ENCODE data around the gene ABCB6. TPM values are rescaled to one million over a fixed set of nuclear protein-coding genes. Genes with fewer than 3 reads are reported as not detected.
A peak's percentile ranks its signal among the peaks of the same experiment; 100 is the strongest.

Gene ABCB6
- total and polyA plus RNA-seq, 2 of the 8 experiments (the other 6 are each of a cell fraction or from before 2014, with no cell fraction given) = 44.9 to 50.6 TPM

- Histone ChIP-seq H3K4me1 (replicated peaks in 1 of 4; ENCODE audit: control insufficient read depth in 3 of 4, insufficient read depth in 4 of 4, low read length in 3 of 4) (peaks cover 0 to 6% (median 3%) of the 10 kb centered on the region in 4 experiments; a peak in 5 of 7 replicates), H2BK15ac (ENCODE audit: low read length) (0 out of 2 replicates have a peak overlapping the region, but pooled peaks have one; percentile 53), H3K14ac (ENCODE audit: insufficient read length) (no peak overlapping the region), H3K23me2 (ENCODE audit: low read depth, low read length) (peaks cover 10% of the 10 kb centered on the region), H3K23ac (ENCODE audit: insufficient read length) (no peak overlapping the region), H3K4ac (replicated peaks; ENCODE audit: insufficient read length, low read depth, low read length) (peak overlapping the region; percentile 0), H2BK12ac (ENCODE audit: low read depth, low read length) (0 out of 2 replicates have a peak overlapping the region, but pooled peaks have one; percentile 39), H3K9me3 (ENCODE audit: insufficient read depth in 2 of 2, low read depth in 1 of 2, low read length in 1 of 2) (no peaks in the 10 kb centered on the region; a peak in 1 of 4 replicates), H2BK5ac (ENCODE audit: low read depth, low read length) (0 out of 2 replicates have a peak overlapping the region, but pooled peaks have one; percentile 26), H3K27me3 (replicated peaks in 1 of 4; ENCODE audit: control insufficient read depth in 3 of 4, extremely low read depth in 1 of 4, insufficient read depth in 3 of 4, low read length in 3 of 4) (no peaks in the 10 kb centered on the region), H3K18ac (ENCODE audit: extremely low read depth, low read length) (no peak overlapping the region), H2AFZ (ENCODE audit: low read length) (peak overlapping the region; percentile 62), H4K5ac (ENCODE audit: insufficient read length, low read depth, low read length) (no peak overlapping the region), H4K91ac (replicated peaks; ENCODE audit: insufficient read length, low read length) (no peak overlapping the region), H3K36me3 (ENCODE audit: control insufficient read depth in 2 of 4, insufficient read depth in 4 of 4, low read length in 3 of 4) (peaks cover 0 to 18% (median 5%) of the 10 kb centered on the region in 4 experiments; a peak in 5 of 8 replicates), H3K9ac (replicated peaks in 1 of 4; ENCODE audit: extremely low read depth in 1 of 4, low read depth in 3 of 4, low read length in 3 of 4) (peak overlapping the region in 1 of 4 experiments; percentile 84; a peak in 1 of 7 replicates), H3K4me3 (ENCODE audit: extremely low read depth in 1 of 4, insufficient read depth in 2 of 4, low read depth in 3 of 4, low read length in 4 of 4) (peak overlapping the region; percentile 70 to 80 (median 73)), H3K27ac (ENCODE audit: low read depth, low read length) (no peak overlapping the region), H3K56ac (replicated peaks; ENCODE audit: insufficient read length, low read depth, low read length) (no peak overlapping the region), H2BK20ac (ENCODE audit: low read length) (no peak overlapping the region), H3K79me2 (ENCODE audit: control insufficient read depth in 1 of 2, insufficient read depth in 2 of 2, low read length in 2 of 2) (no peaks in the 10 kb centered on the region), H4K20me1 (replicated peaks in 1 of 2; ENCODE audit: control insufficient read depth in 1 of 2, insufficient read depth in 2 of 2, low read length in 2 of 2) (peaks cover 0 to 2% of the 10 kb centered on the region in 2 experiments), H3K4me2 (ENCODE audit: insufficient read depth in 1 of 2, low read depth in 2 of 2, low read length in 2 of 2) (peak overlapping the region; percentile 94 to 100), H2BK120ac (replicated peaks; ENCODE audit: low read depth, low read length) (no peak overlapping the region), H2AK5ac (ENCODE audit: low read depth, low read length) (peak overlapping the region; percentile 71; the same call in 1 of the 2 replicates), H4K8ac (ENCODE audit: extremely low read depth, insufficient read depth, low read length) (no peak overlapping the region), H3K79me1 (ENCODE audit: low read depth, low read length) (no peaks in the 10 kb centered on the region)
- ChIA-PET POLR2A (ENCODE audit: partially characterized antibody) (interaction anchor here (0.8 to 6.1 kb wide), 15 partner anchors 9 to 547 kb away, joined by 3 to 101 read pairs (median 4); partner anchors contain the start of genes ABCB6, ANKZF1, ATG9A and BCS1L), CTCF (ENCODE audit: partially characterized antibody) (interaction anchor here (0.6 to 2.4 kb wide), 18 partner anchors 25 to 308 kb away, joined by 3 to 8 read pairs (median 3); partner anchors contain the start of genes CNPPD1 and TUBA4B)
- 33% methylated on average over 7 of the region's 7 CpGs; no CpG with 5 or more reads in 1 of the 2 experiments for WGBS, 2 experiments (ENCODE audit: extremely low coverage in 1 of 2, insufficient coverage in 1 of 2, insufficient read length in 1 of 2, insufficient replicate concordance in 2 of 2, low coverage in 1 of 2, low lambda C conversion rate in 2 of 2, missing lambda C conversion rate in 1 of 2)
- no peak for DNase-seq (ENCODE audit: low read depth in 1 of 2, low spot score in 2 of 2)
- FAIRE-seq = no peak
- no peak for TF ChIP-seq CREB1 (IDR thresholded peaks at IDR 0.05)
- TF ChIP-seq PHF8 (conservative IDR thresholded peaks at IDR 0.05; ENCODE audit: low read depth, low read length) = no peak
- no peak for TF ChIP-seq SIX5 (IDR thresholded peaks at IDR 0.05; ENCODE audit: low read depth, low read length)
- no peak for TF ChIP-seq SP4 (IDR thresholded peaks at IDR 0.05; ENCODE audit: low read length)
- TF ChIP-seq ZNF274 (IDR thresholded peaks at IDR 0.05; ENCODE audit: borderline replicate concordance, extremely low read depth, low read length) = no peak
- TF ChIP-seq SRF (IDR thresholded peaks at IDR 0.05; ENCODE audit: low read depth, low read length) = no peak
- no peak for TF ChIP-seq NANOG (IDR thresholded peaks at IDR 0.05; ENCODE audit: insufficient read depth, low read depth, low read length, poor library complexity, severe bottlenecking)
- TF ChIP-seq SAP30 (IDR thresholded peaks at IDR 0.05; ENCODE audit: insufficient read depth, insufficient replicate concordance, low read length) = no peak
- TF ChIP-seq MAFK (IDR thresholded peaks at IDR 0.05; ENCODE audit: low read depth, low read length) = no peak
- no peak for TF ChIP-seq BCL11A (IDR thresholded peaks at IDR 0.05; ENCODE audit: low read depth in 2 of 2, low read length in 2 of 2)
- TF ChIP-seq RNF2 (IDR thresholded peaks at IDR 0.05; ENCODE audit: borderline replicate concordance, low read depth, low read length, missing control alignments, poor library complexity, severe bottlenecking) = no peak
- TF ChIP-seq EP300 (IDR thresholded peaks at IDR 0.05; ENCODE audit: borderline replicate concordance in 1 of 2, low read depth in 2 of 2, low read length in 2 of 2) = no peak
- TF ChIP-seq TCF12 (IDR thresholded peaks at IDR 0.05; ENCODE audit: low read depth, low read length) = no peak
Measured at GRCh38 chr2:219205981-219206327, 12.8 kb downstream of the ABCB6 start.

All from H1 (cell line).